ENCODE data around the gene TBCK. TPM values are rescaled to one million over a fixed set of nuclear protein-coding genes. Genes with fewer than 3 reads are reported as not detected.

TBCK gene
- total and polyA plus RNA-seq, 2 of the 8 experiments (the other 6 are each of a cell fraction or from before 2014, with no cell fraction given): 10.2 to 18.7 TPM

GRCh38 chr4:106032851-106033286 is 283.1 kb downstream of the TBCK start:
- Histone ChIP-seq H3K9me3 (ENCODE audit: insufficient read depth in 2 of 2, low read depth in 1 of 2, low read length in 1 of 2) (peaks cover 9 to 10% of the 10 kb centered on the region in 2 experiments; a peak in 3 of 4 replicates), H3K27me3 (replicated peaks in 1 of 4; ENCODE audit: control insufficient read depth in 3 of 4, extremely low read depth in 1 of 4, insufficient read depth in 3 of 4, low read length in 3 of 4) (no peaks in the 10 kb centered on the region), H2AFZ (ENCODE audit: low read length) (no peak overlapping the region), H3K23ac (ENCODE audit: insufficient read length) (no peak overlapping the region), H2BK12ac (ENCODE audit: low read depth, low read length) (no peak overlapping the region), H3K14ac (ENCODE audit: insufficient read length) (no peak overlapping the region), H2BK5ac (ENCODE audit: low read depth, low read length) (no peak overlapping the region), H3K79me1 (ENCODE audit: low read depth, low read length) (no peaks in the 10 kb centered on the region), H3K79me2 (ENCODE audit: control insufficient read depth in 1 of 2, insufficient read depth in 2 of 2, low read length in 2 of 2) (no peaks in the 10 kb centered on the region), H3K4me2 (ENCODE audit: insufficient read depth in 1 of 2, low read depth in 2 of 2, low read length in 2 of 2) (no peak overlapping the region), H2BK20ac (ENCODE audit: low read length) (no peak overlapping the region), H4K91ac (replicated peaks; ENCODE audit: insufficient read length, low read length) (no peak overlapping the region), H3K56ac (replicated peaks; ENCODE audit: insufficient read length, low read depth, low read length) (no peak overlapping the region), H3K4me3 (ENCODE audit: extremely low read depth in 1 of 4, insufficient read depth in 2 of 4, low read depth in 3 of 4, low read length in 4 of 4) (no peak overlapping the region), H3K18ac (ENCODE audit: extremely low read depth, low read length) (no peak overlapping the region), H3K36me3 (ENCODE audit: control insufficient read depth in 2 of 4, insufficient read depth in 4 of 4, low read length in 3 of 4) (no peaks in the 10 kb centered on the region), H3K4ac (replicated peaks; ENCODE audit: insufficient read length, low read depth, low read length) (no peak overlapping the region), H2BK15ac (ENCODE audit: low read length) (no peak overlapping the region), H3K4me1 (replicated peaks in 1 of 4; ENCODE audit: control insufficient read depth in 3 of 4, insufficient read depth in 4 of 4, low read length in 3 of 4) (peaks cover 0 to 2% (median 0%) of the 10 kb centered on the region in 4 experiments; a peak in 1 of 7 replicates), H4K8ac (ENCODE audit: extremely low read depth, insufficient read depth, low read length) (no peak overlapping the region), H3K23me2 (ENCODE audit: low read depth, low read length) (no peaks in the 10 kb centered on the region), H4K20me1 (replicated peaks in 1 of 2; ENCODE audit: control insufficient read depth in 1 of 2, insufficient read depth in 2 of 2, low read length in 2 of 2) (no peaks in the 10 kb centered on the region), H3K9ac (replicated peaks in 1 of 4; ENCODE audit: extremely low read depth in 1 of 4, low read depth in 3 of 4, low read length in 3 of 4) (no peak overlapping the region), H3K27ac (ENCODE audit: low read depth, low read length) (no peak overlapping the region), H4K5ac (ENCODE audit: insufficient read length, low read depth, low read length) (no peak overlapping the region), H2BK120ac (replicated peaks; ENCODE audit: low read depth, low read length) (no peak overlapping the region), H2AK5ac (ENCODE audit: low read depth, low read length) (no peak overlapping the region)
- WGBS, 2 experiments (ENCODE audit: extremely low coverage in 1 of 2, insufficient coverage in 1 of 2, insufficient read length in 1 of 2, insufficient replicate concordance in 2 of 2, low coverage in 1 of 2, low lambda C conversion rate in 2 of 2, missing lambda C conversion rate in 1 of 2): 88% methylated on average over 1 of the region's 1 CpG; no CpG with 5 or more reads in 1 of the 2 experiments
- no peak for DNase-seq (ENCODE audit: low read depth in 1 of 2, low spot score in 2 of 2)
- ChIA-PET POLR2A (ENCODE audit: partially characterized antibody) (no interaction called here), CTCF (ENCODE audit: partially characterized antibody) (no interaction called here)
- no peak for FAIRE-seq
- TF ChIP-seq CBX8 (IDR thresholded peaks at IDR 0.05; ENCODE audit: borderline replicate concordance, low read depth, low read length) (no peak), RNF2 (IDR thresholded peaks at IDR 0.05; ENCODE audit: borderline replicate concordance, low read depth, low read length, missing control alignments, poor library complexity, severe bottlenecking) (no peak), EGR1 (IDR thresholded peaks at IDR 0.05; ENCODE audit: borderline replicate concordance, low read depth, low read length) (no peak), SAP30 (IDR thresholded peaks at IDR 0.05; ENCODE audit: insufficient read depth, insufficient replicate concordance, low read length) (no peak), TAF7 (optimal IDR thresholded peaks at IDR 0.05; ENCODE audit: borderline replicate concordance, low read depth, low read length) (no peak), ATF2 (IDR thresholded peaks at IDR 0.05; ENCODE audit: low read length) (no peak), NANOG (IDR thresholded peaks at IDR 0.05; ENCODE audit: insufficient read depth, low read depth, low read length, poor library complexity, severe bottlenecking) (no peak), SIRT6 (IDR thresholded peaks at IDR 0.05; ENCODE audit: low read length) (no peak)
